DMS53 treated with DMSO at 0.1 percent for 48 hours (cell line): Measurements from ENCODE around the gene BDP1.
"Not testable (repeated sequence)": the region's sequence is repeated elsewhere in the genome, so short reads cannot be mapped to it uniquely, and the experiment has no call there.

Source experiments
- DNase-seq: peaks from one replicate; lab custom pipeline; 2025; ENCODE audit not compliant: unreplicated experiment; lab: John Stamatoyannopoulos, UW

The BDP1 gene

DNA sequence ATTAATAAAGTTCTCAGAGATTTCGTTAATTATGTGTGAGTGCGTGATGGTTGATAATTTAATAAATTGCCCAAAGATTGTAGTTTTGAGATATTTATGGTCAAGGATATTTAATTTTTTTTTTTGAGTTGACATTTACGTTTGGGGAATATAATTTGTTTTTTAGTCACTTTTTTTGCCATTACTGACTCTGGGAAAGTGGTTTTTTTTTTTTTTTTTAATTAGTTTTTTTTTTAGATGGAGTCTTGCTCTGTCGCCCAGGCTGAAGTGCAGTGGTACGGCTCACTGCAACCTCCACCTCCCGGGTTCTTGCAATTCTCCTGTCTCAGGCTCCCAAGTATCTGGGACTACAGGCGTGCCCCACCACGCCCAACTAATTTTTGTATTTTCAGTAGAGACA is 1.7 kb downstream of the BDP1 start:
- no peak for DNase-seq

DNA sequence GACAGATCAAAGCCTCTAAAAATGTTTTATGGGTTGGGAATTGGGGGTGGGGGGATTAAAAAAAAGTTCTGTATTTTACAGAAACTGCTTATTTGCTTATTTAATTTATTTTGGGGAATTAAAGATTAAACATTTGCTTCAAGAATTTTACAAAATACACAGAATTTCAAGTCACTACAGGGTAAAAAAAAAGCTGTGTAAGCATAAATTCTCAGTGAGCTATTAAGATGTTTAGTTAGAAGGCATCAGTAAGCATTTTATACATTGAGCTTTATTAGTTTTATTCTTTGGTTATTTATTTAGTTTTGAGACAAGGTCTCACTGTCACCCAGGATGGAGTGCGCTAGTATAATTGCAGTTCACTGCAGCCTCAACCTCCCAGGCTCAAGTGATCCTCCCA is 5.2 kb downstream of the BDP1 start:
- no peak for DNase-seq

DNA sequence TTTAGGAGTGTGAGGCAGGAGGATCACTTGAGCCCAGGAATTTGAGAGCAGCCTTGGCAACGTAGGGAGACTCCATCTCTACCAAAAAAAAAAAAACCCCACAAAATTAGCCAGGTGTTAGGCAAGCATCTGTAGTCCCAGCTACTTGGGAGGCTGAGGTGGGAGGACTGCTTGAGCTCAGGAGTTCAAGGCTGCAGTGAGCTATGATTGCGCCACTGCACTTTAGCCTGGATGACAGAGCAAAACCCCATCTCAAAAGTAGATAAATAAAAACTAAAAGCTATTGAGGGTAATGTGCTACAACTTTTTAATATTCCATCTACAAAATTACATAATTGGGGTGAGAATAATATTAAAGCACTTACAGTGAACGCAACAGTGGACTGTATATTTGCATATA is 5.9 kb downstream of the BDP1 start:
- no peak for DNase-seq

DNA sequence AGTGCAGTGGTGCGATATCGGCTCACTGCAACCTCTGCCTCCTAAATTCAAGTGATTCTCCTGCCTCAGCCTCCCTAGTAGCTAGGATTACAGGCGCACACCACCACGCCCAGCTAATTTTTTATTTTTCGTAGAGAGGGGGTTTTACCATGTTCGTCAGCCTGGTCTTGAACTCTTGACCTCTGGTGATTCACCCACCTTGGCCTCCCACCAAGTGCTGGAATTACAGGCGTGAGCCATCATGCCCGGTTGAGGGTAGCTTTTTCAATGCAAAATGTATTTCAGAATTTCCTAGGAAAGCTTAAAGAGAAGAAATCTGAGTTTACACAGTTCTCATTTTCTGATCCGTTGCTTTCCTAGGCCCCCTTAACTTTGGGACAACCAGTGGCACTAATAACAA is 15.7 kb downstream of the BDP1 start:
- no peak for DNase-seq

DNA sequence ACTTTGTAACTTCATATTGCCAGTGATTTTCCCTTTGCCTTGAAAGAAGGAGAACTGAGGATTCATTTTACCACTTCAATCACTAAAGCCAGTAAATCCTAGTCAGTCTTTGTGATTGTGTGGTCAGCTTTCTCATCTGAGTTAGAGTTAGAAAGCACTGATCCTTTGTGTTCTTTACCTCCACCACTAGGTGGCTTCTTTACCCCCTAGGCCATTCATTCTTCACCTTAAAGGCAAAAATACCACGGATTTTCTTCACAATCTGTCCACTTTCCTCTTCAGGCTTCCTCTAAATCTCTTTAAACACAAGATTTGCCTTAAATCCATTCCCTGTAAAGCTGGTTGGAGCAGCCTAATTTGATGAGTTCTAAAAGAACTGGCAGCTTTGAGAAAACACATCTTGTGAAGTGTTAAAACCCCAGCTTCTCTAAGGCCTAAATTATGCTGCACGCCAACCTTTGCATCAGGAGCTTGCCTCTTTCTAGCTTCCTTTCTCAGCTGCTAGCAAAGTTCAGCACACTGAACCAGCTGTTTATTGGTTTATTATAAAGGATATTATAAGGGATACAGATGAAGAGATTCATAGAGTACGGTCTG is 20.4 kb downstream of the BDP1 start:
- peak; percentile 36 for DNase-seq

DNA sequence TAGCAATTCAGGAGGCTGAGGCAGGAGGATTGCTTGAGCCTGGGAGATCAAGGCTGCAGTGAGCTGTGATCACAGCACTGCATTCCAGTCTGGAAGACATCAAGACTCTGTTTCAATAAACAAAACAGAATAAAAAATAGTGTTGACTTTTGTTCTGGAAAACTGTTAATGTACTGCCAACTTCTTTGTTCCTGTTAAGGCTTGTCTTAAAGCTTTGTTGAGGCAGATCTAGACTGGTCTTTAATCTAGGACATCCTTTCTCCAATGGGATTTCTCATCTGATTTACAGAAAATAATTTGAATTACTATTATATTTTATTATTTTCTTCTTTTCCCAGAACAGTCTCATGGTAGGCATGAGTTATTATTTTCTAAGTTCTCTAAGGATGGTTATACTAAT is 26.0 kb downstream of the BDP1 start:
- DNase-seq = no peak

DNA sequence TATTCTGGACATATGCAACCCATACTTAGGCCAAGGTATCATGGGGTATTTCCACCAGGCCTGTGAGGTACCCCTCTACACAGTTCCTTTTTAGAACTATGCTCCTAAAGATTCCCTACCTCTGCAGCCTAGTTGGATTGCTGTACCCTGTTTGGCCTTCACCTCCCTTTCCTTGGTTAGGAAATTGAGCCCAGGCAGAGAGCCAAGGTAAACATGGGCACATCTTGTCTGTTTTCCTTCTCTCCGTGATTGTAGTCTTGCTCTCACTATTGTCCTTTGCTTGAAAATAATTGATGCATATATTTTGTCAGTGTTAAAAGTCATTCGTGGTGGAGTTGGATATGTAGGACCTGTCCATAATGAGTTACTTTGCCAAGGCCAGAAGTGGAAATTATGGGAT is 26.7 kb downstream of the BDP1 start:
- peak; percentile 37 for DNase-seq

DNA sequence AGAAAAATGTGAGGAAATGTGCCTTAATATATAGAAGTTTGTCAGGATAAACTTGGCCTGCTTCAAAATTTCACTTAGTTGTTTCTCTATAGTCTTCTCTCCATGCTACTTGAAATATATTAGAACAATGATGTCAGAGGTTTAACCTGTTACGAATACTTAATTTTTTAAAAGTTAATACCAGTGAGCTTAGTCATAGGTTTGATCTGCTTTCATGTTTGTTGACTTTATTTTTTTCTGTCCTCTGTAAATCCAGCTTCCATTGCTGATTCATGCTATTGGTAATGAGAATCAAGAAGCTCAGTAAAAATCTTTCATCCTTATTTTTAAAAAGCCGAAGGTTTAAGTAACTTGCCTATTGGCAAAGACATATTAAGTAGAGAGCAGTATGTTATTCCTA is 27.9 kb downstream of the BDP1 start:
- peak; percentile 84 for DNase-seq

DNA sequence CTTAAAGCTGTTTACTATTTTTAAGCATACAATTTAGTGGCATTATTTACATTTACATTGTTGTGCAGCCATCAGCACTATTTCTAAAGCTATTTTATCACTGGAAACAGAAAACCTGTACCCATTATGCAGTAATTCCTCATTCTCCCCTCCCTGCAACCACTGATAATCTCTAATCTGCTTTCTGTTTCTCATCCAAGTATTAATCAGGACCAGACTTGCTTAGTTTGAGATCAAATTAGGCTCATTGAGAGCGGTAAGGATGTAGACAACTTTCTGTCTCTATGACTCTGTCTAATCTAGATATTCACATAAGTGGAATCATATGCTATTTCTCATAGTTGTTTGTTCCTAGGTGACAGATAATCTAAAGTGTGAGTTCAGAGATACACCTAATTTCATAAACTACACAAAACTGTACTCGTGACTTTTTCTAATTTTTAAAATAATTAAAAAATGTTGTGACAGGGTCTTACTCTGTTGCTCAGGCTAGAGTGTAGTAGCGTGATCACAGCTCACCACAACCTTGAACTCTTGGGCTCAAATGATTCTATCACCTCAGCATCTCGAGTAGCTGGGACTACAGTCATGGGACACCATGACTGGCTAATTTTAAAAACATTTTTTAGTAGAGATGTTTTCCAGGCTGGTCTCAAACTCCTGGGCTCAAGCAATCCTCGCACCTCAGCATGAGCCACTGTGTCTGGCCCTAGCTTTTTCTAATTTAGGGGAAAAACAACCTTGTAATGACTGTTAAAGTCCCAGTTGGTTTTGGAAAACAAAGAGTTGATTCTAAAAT is 37.6 kb downstream of the BDP1 start:
- no peak for DNase-seq

DNA sequence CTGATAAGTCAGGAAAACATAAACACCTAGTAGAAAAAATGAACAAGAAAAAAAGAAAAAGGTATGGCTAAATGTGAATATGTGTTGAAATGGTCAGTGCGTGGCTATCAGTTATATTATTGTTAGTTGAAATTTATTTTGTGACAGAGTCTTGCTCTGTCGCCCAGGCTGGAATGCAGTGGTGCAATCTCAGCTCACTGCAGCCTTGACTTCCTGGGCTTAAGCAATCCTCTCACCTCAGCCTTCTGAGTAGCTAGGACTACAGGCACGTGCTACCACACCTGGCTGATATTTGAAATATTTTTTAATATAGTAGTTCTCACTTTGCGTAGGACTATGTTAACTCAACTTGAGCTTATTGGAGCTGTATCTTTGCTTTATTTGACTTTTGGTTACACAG is 38.8 kb downstream of the BDP1 start:
- DNase-seq = not testable (repeated sequence)

DNA sequence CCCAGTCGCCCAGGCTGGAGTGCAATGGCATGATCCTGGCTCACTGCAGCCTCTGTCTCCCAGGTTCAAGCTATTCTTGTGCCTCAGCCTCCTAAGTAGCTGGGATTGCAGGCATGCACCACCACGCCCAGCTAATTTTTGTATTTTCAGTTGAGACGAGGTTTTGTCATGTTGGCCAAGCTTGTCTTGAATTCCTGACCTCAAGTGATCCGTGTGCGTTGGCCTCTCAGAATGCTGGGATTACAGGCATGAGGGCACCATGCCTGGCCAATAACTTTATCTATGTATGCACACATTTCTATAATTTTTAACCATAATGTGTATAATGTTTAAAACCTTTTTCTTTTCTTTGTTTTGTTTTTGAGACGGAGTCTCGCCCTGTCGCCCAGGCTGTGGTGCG is 43.3 kb downstream of the BDP1 start:
- not testable (repeated sequence) for DNase-seq

DNA sequence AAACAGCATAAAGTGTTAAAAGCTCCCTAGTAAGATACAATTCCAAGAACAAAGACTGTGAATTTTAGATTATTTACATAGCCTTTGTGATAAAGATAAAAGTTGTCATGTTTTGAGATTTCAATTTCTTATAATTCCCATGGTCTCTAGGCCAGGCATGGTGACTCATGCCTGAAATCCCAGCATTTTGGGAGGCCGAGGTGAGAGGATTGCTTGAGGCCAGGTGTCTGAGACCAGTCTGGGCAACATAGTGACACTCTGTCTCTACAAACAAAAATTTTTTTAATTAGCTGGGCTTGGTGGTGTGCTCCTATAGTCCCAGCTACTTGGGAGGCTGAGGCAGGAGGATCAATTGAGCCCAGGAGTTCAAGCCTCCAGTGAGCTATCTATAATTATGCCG is 48.1 kb downstream of the BDP1 start:
- DNase-seq = no peak

DNA sequence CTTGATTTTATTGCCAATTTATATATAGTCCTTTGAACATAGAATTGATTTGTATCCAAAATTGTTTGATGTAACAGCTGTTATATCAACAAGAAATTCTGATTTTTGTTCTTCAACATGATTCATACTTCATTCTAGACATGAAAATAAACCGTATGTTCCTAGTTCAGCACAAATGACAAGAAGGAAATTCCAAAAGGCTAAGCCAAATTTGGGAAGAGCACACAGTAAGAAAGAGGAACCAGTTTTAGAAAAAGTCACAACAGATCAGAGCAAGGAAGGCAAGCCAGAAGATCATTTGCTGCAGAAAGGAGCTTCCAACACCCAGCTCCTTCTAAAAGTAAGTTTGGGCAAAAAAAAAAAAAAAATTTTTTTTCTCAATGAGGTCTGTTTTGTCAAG is 66.7 kb downstream of the BDP1 start:
- no peak for DNase-seq

DNA sequence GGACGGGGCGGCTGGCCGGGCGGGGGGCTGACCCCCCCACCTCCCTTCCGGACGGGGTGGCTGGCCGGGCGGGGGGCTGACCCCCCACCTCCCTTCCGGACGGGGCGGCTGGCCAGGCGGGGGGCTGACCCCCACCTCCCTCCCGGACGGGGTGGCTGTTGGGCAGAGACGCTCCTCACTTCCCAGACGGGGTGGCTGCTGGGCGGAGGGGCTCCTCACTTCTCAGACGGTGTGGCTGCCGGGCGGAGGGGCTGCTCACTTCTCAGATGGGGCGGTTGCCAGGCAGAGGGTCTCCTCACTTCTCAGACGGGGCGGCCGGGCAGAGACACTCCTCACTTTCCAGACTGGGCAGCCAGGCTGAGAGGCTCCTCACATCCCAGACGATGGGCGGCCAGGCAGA is 70.2 kb downstream of the BDP1 start:
- not testable (repeated sequence) for DNase-seq

DNA sequence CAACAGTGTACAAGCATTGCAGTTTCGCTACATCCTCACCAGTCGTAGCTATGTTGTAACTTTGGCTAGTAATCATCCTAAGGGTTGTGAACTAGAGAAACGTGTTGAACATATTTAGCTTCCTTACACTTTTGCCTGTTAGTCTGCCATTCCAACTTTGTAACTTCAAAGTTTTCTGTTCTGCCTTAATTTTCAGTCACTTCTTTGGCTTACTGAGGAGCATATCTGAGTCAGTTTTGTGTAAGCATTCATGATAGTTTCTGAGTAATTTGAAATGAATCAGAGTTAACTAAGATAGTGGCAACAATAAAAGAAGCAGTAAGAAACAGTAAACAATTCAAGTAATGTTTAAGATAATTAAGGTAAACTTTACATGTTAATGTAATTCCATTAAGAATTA is 72.8 kb downstream of the BDP1 start:
- no peak for DNase-seq

DNA sequence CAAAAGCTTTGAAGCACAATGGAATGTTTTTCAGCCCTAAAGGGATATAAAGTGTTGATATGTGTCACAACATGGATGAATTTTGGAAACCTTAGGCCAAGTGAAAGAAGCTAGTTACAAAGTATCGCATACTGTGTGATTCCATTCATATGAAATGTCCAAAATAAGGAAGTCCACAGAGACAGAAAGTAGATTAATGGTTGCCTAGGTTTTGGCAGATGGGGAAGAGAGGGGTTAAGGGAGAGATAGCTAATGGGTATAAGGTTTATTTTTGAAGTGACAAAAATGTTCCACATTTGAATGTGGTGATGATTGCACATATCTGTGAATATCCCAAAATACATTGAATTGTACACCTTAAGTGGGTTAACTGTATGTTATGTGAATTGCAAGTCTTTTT is 74.2 kb downstream of the BDP1 start:
- no peak for DNase-seq

DNA sequence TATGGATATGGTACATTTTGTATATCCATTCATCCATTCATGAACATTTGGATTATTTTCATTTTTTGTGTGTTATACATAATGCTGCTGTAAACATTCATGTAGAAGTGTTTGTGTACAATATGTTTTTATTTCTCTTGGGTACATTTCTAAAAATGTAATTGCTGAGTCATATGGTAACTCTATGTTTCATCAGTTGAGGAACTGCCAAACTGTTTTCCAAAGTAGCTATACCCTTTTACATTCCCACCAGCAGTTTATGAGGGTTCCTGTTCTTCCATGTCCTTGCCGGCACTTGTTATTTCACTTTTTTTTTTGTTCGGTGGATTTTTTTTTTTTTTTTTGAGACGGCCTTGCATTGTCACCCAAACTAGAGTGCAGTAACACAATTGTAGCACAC is 77.7 kb downstream of the BDP1 start:
- no peak for DNase-seq

DNA sequence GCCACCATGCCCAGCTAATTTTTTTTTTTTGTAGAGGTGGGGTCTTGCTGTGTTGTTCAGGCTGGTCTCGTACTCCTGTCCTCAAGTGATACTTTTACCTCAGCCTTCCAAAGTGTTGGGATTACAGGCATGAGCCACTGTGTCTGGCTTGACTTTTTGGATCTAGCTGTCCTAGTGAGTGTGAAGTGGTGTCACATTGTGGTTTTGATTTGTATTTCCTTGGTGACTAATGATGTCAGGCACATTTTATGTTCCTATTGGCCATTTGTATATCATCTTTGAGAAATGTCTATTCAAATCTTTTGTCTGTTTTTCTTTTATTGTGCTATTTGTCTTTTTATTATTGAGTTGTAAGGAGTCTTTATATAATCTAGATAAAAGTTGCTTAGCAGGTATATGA is 78.2 kb downstream of the BDP1 start:
- no peak for DNase-seq

DNA sequence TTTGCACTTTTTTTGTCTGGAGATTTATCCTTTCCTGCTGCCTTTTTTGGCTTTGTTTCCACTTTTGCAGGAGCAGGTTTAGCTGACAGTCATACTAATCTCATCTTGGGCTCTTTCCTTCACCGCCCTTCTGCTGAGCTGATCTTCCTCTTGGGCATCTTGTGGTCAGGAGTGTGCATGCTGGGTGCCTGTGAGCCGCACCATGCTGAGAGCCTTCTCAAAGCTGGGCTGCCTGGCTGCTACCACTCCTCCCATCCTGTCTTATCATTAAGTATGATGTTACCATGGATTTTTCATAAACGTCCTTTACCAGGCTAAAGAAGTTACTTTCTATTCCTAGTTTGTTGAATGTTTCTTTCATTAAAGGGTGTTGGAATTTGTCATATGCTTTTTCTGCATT is 82.2 kb downstream of the BDP1 start:
- DNase-seq = no peak

DNA sequence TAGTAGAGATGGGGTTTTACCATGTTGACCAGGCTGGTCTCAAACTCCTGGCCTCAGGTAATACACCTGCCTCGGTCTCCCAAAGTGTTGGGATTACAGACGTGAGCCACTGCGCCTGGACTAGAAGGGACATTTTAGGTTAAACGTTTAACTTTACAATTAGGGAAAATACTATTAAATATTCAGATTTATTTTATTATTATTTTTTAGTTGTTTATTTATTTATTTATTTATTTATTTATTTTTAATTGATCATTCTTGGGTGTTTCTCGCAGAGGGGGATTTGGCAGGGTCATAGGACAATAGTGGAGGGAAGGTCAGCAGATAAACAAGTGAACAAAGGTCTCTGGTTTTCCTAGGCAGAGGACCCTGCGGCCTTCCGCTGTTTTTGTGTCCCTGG is 95.4 kb downstream of the BDP1 start:
- not testable (repeated sequence) for DNase-seq

DNA sequence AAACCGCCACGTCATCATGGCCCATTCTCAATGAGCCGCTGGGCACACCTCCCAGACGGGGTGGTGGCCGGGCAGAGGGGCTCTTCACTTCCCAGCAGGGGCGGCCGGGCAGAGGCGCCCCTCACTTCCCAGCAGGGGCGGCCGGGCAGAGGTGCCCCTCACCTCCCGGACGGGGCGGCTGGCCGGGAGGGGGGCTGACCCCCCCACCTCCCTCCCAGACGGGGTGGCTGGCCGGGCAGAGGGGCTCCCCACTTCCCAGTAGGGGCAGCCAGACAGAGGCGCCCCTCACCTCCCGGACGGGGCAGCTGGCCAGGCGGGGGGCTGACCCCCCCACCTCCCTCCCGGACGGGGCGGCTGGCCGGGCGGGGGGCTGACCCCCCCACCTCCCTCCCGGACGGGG is 96.1 kb downstream of the BDP1 start:
- DNase-seq = not testable (repeated sequence)

DNA sequence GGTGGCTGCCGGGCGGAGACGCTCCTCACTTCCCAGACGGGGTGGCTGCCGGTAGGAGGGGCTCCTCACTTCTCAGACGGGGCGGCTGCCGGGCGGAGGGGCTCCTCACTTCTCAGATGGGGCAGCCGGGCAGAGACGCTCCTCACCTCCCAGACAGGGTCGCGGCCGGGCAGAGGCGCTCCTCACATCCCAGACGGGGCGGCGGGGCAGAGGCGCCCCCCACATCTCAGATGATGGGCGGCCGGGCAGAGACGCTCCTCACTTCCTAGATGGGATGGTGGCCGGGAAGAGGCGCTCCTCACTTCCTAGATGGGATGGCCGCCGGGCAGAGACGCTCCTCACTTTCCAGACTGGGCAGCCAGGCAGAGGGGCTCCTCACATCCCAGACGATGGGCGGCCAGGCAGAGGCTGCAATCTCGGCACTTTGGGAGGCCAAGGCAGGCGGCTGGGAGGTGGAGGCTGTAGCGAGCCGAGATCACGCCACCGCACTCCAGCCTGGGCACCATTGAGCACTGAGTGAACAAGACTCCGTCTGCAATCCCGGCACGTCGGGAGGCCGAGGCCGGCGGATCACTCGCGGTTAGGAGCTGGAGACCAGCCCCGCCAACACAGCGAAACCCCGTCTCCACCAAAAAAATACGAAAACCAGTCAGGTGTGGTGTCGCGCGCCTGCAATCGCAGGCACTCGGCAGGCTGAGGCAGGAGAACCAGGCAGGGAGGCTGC is 96.7 kb downstream of the BDP1 start:
- DNase-seq = not testable (repeated sequence)
